CD4-positive, alpha-beta T cell (primary cell): ENCODE measurements around the gene DENND1B. TPM values are rescaled to one million over a fixed set of nuclear protein-coding genes. Genes with fewer than 3 reads are reported as not detected.

Experiments used
- ATAC-seq: fragments of 200-7000 bp; cut with Tn5 transposase; one replicate; pipeline ENCODE4 v1.10.0; 2022; ENCODE audit warnings: mild to moderate bottlenecking; ENCODE audit not compliant: poor library complexity
- CTCF ChIA-PET: fragments of 350-600 bp; sonication (Branson Sonifier 250); formaldehyde crosslinking; loops from one replicate; lab custom pipeline; 2021; ENCODE audit warnings: antibody characterized with exemption, inconsistent platforms; lab: Charles Lee
- POLR2A ChIA-PET: fragments of 350-600 bp; sonication (Branson Sonifier 250); formaldehyde crosslinking; loops from one replicate; lab custom pipeline; 2021; ENCODE audit warnings: antibody characterized with exemption, inconsistent platforms; lab: Charles Lee
- DNase-seq, 14 experiments: peaks; one replicate each; pipeline ENCODE4 v3.0.0-alpha.2; 2013 to 2020; ENCODE audit warnings: mixed read lengths in 2 of 14
- H3K27ac ChIP-seq, 2 donors: one replicate each; pipeline versions ENCODE4 v1.5.1 to v1.7.0; 2013; ENCODE audit warnings: low read length in 2 of 2, low read depth in 1 of 2, mild to moderate bottlenecking in 1 of 2
- H3K27me3 ChIP-seq, 2 experiments: 1 replicate in 1 of 2; 2 replicates in 1 of 2; pipeline versions ENCODE4 v1.6.1 to v1.7.0; 2013; ENCODE audit warnings: low read length in 2 of 2, control low read depth in 1 of 2, mild to moderate bottlenecking in 1 of 2, moderate library complexity in 1 of 2; ENCODE audit not compliant: insufficient read depth in 2 of 2, control insufficient read depth in 1 of 2
- H3K36me3 ChIP-seq: one replicate; pipeline ENCODE4 v1.6.1; 2013; ENCODE audit warnings: low read length, control low read depth; ENCODE audit not compliant: insufficient read depth
- H3K4me1 ChIP-seq: one replicate; pipeline ENCODE4 v1.6.1; 2013; ENCODE audit warnings: low read length, control low read depth; ENCODE audit not compliant: insufficient read depth
- H3K4me3 ChIP-seq: one replicate; pipeline ENCODE4 v1.5.1; 2013; ENCODE audit warnings: mild to moderate bottlenecking, low read length, moderate library complexity
- H3K9me3 ChIP-seq, 2 experiments: 1 replicate in 1 of 2; 2 replicates in 1 of 2; pipeline versions ENCODE4 v1.6.1 to v1.7.0; 2013; ENCODE audit warnings: low read length in 2 of 2, mild to moderate bottlenecking in 2 of 2, control low read depth in 1 of 2, moderate library complexity in 1 of 2; ENCODE audit not compliant: control insufficient read depth in 1 of 2, insufficient read depth in 1 of 2
- H3K27ac Mint-ChIP-seq: one replicate; pipeline ENCODE4 v1.8.0; 2020; ENCODE audit warnings: mixed read lengths
- H3K27me3 Mint-ChIP-seq: one replicate; pipeline ENCODE4 v1.8.0; 2021; ENCODE audit warnings: mixed read lengths
- H3K36me3 Mint-ChIP-seq: one replicate; pipeline ENCODE4 v1.8.0; 2021; ENCODE audit warnings: low read depth, mixed read lengths
- H3K4me1 Mint-ChIP-seq: one replicate; pipeline ENCODE4 v1.8.0; 2021; ENCODE audit warnings: low read depth, mixed read lengths
- H3K4me3 Mint-ChIP-seq: one replicate; pipeline ENCODE4 v1.8.0; 2020; ENCODE audit warnings: mild to moderate bottlenecking, mixed read lengths
- H3K9me3 Mint-ChIP-seq: one replicate; pipeline ENCODE4 v1.8.0; 2020; ENCODE audit warnings: mixed read lengths
- intact Hi-C, 2 experiments: fragments of 100-400 bp; cut with DNase I in 1 of 2; cut with micrococcal nuclease in 1 of 2; formaldehyde crosslinking; loops; one replicate each; pipeline versions ENCODE4 v1.15.1 to v1.9.0; 2023 to 2025; cut with DNase I, micrococcal nuclease
- total RNA-seq, 174 experiments: library from RNA in 2 of 174; stranded (reverse) in 2 of 174; gene quantifications; one replicate each; pipeline ENCODE4 v1.2.3 and lab custom pipeline; 2021 to 2026
- TF ChIP-seq, protein P1 (sequence below): fragments of 200-600 bp; IDR thresholded peaks from one replicate; pipeline ENCODE4 v1.8.0; 2022; ENCODE audit warnings: antibody characterized with exemption, mild to moderate bottlenecking

DENND1B gene
- total RNA-seq, 2 experiments from 2014 or later: 23.9 to 26.5 TPM

DNA sequence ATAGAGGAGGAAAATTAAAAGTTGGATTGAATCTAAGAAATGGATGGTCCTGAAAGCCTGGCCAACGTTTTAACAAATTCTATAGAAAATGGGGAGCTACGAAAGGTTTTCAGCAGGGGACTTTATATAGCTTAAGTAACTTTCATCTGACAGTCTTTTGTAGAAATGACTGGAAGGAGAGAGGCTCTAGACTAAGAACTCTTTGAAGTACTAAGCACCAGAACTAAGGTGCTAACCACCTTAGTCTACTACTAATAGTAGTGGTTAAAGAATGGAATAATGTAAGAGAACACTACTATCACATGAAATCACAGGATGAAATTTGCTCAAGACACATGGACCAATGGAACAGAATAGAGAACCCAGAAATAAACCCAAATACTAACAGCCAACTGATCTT is 126.1 kb downstream of the DENND1B start:
- Mint-ChIP-seq H3K27me3 (no peaks in the 10 kb centered on the region), H3K9me3 (no peaks in the 10 kb centered on the region), H3K27ac (no peak overlapping the region), H3K4me3 (no peak overlapping the region), H3K4me1 (peaks cover 9% of the 10 kb centered on the region), H3K36me3 (peaks cover 39% of the 10 kb centered on the region)
- Histone ChIP-seq H3K27ac (no peak overlapping the region), H3K27me3 (no peaks in the 10 kb centered on the region), H3K4me3 (no peak overlapping the region), H3K9me3 (no peaks in the 10 kb centered on the region), H3K36me3 (peaks cover 15% of the 10 kb centered on the region), H3K4me1 (no peaks in the 10 kb centered on the region)
- ChIA-PET POLR2A (no interaction called here), CTCF (no interaction called here)
- ATAC-seq: no peak
- intact Hi-C loops: no loop called here
- TF ChIP-seq, protein P1, sequence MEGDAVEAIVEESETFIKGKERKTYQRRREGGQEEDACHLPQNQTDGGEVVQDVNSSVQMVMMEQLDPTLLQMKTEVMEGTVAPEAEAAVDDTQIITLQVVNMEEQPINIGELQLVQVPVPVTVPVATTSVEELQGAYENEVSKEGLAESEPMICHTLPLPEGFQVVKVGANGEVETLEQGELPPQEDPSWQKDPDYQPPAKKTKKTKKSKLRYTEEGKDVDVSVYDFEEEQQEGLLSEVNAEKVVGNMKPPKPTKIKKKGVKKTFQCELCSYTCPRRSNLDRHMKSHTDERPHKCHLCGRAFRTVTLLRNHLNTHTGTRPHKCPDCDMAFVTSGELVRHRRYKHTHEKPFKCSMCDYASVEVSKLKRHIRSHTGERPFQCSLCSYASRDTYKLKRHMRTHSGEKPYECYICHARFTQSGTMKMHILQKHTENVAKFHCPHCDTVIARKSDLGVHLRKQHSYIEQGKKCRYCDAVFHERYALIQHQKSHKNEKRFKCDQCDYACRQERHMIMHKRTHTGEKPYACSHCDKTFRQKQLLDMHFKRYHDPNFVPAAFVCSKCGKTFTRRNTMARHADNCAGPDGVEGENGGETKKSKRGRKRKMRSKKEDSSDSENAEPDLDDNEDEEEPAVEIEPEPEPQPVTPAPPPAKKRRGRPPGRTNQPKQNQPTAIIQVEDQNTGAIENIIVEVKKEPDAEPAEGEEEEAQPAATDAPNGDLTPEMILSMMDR: no peak
- no peak for DNase-seq

DNA sequence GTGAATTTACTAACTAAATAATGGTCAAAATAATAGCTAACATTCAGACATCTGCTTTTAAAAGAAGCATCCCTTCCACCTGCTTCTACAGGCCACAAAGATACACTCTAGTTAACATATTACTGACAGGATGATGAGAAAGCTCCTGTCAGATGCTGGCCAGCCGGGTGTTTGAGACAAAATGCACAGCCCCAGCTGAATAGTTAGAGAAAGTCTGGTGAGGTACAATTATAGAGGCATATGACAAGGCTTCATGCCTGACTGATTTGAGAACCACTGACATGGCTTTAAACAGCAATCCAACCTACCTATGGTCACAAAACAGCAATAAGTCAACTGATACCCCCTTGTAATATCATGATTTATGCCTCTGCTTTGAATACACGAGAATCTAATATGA is 137.0 kb downstream of the DENND1B start:
- H3K36me3 Mint-ChIP-seq: peaks cover 68% of the 10 kb centered on the region
- DNase-seq: no peak
- no peaks in the 10 kb centered on the region for H3K27me3 ChIP-seq
- TF ChIP-seq, protein P1: no peak
- intact Hi-C loops: no loop called here
- CTCF ChIA-PET: no interaction called here
- H3K4me1 ChIP-seq: no peaks in the 10 kb centered on the region
- peaks cover 0 to 4% of the 10 kb centered on the region in 2 experiments for H3K9me3 ChIP-seq
- H3K27ac ChIP-seq: no peak overlapping the region
- H3K4me1 Mint-ChIP-seq: no peaks in the 10 kb centered on the region
- no peaks in the 10 kb centered on the region for H3K27me3 Mint-ChIP-seq
- peaks cover 29% of the 10 kb centered on the region for H3K36me3 ChIP-seq
- POLR2A ChIA-PET: interaction anchor here (0.9 kb wide), 1 partner anchor 23 kb away, joined by 3 read pairs; no protein-coding TSS in a partner anchor
- no peak overlapping the region for H3K4me3 ChIP-seq
- H3K4me3 Mint-ChIP-seq: no peak overlapping the region
- no peak for ATAC-seq
- H3K9me3 Mint-ChIP-seq: no peaks in the 10 kb centered on the region
- H3K27ac Mint-ChIP-seq: no peak overlapping the region

DNA sequence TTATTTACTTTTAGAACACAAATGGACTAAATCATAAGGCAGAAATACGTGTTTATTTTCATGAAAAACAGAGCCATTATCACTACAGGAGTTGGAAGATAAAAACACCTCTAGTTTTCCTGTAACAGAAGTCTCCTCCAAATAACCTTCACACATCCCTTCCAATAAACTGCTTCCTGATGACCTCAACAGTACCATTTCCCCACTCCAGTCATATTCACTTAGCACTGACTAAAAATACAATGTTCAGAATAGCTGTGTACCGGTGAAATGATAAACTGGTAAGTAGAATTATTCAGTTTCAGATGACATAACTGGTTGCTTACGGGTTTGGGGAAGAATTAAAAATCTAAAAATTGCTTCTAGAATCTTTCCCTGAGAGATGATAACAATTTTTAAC is 137.9 kb downstream of the DENND1B start:
- DNase-seq: no peak
- intact Hi-C loops: no loop called here
- Mint-ChIP-seq H3K4me1 (no peaks in the 10 kb centered on the region), H3K27ac (no peak overlapping the region), H3K36me3 (peaks cover 71% of the 10 kb centered on the region), H3K9me3 (no peaks in the 10 kb centered on the region), H3K4me3 (no peak overlapping the region), H3K27me3 (no peaks in the 10 kb centered on the region)
- H3K36me3 ChIP-seq: peaks cover 24% of the 10 kb centered on the region
- H3K9me3 ChIP-seq: peaks cover 0 to 4% of the 10 kb centered on the region in 2 experiments
- H3K27me3 ChIP-seq: no peaks in the 10 kb centered on the region
- H3K27ac ChIP-seq: no peak overlapping the region
- TF ChIP-seq, protein P1: no peak
- H3K4me3 ChIP-seq: no peak overlapping the region
- POLR2A ChIA-PET: no interaction called here
- CTCF ChIA-PET: no interaction called here
- no peak for ATAC-seq
- H3K4me1 ChIP-seq: no peaks in the 10 kb centered on the region
